GM18873 (cell line): Measurements from ENCODE around the gene CH25H.
"Not testable (repeated sequence)": the region's sequence is repeated elsewhere in the genome, so short reads cannot be mapped to it uniquely, and the experiment has no call there.

Experiments
- ATAC-seq: cut with Tn5 transposase; IDR thresholded peaks from one replicate; pipeline ENCODE4 v1.9.1; 2021; ENCODE audit warnings: mild to moderate bottlenecking, moderate library complexity, moderate number of reproducible peaks; ENCODE audit not compliant: unreplicated experiment, low FRiP score

The CH25H gene

DNA sequence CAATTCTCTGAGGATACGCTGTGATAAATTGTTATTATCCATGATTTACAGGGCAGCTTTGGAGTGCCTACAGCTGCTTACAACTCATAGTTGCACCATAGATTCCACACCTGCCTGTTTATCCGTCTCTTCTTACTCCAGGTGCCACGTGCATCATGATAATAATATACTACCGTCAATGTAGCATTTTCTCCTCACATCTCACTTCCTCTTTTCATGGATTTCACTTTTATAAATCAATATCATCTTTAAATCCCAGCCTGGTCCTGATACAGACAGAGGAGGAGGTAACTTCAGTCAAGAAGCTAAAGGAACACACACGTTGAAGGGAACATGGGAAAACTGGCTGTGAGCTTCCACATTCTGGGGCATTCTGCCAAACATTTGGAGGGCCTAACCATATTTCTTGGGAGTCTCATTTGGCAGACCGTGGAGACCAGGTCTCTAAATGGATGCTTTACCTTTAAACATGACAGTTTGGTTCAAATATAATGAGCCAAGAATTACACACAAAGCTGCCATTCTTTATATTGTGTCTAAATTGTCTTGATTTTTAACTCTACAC is 2.4 kb downstream of the CH25H start:
- no peak for ATAC-seq

DNA sequence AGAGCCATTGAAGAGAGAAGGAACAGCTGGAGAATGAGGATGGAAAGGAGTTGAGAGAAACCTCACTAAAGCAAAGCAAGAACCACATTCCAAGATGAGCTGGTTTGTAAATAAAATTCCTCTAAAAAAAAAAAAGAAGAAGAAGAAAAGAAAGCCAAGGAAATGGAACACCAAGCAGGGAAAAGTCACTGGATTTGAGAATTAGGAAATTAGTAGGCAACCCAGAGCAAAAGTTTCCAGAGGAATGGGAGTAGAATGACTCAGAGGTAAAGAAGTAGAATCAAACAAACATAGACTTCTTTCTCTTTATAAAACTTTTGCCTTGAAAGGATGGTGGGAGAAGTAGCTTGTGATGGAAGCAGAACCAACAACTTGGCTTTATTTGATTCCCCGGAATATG is 3.9 kb downstream of the CH25H start:
- no peak for ATAC-seq

- no peak for ATAC-seq
These were observed 5.1 kb downstream of the CH25H start for GRCh38 chr10:89202033-89202425.

GRCh38 chr10:89201345-89202032 is 5.6 kb downstream of the CH25H start:
- no peak for ATAC-seq

DNA sequence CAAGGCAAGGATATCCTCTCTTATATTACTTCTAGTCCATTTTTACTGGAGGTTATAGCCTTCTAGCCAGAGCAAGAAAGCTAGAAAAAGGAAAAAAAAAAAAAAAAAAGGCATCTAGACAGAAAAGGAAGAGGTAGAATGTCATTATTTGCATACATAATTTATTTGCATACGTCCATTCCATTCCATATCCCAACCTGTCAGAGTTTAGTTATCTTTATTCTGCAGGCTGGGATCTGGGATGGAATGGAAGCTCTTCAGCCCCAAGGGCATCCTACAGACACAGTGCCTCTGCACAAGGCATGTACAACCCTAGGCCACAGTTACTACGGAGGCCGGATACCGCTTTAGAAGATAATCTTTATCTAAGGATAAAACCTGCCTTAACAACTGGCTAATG is 9.6 kb downstream of the CH25H start:
- no peak for ATAC-seq

DNA sequence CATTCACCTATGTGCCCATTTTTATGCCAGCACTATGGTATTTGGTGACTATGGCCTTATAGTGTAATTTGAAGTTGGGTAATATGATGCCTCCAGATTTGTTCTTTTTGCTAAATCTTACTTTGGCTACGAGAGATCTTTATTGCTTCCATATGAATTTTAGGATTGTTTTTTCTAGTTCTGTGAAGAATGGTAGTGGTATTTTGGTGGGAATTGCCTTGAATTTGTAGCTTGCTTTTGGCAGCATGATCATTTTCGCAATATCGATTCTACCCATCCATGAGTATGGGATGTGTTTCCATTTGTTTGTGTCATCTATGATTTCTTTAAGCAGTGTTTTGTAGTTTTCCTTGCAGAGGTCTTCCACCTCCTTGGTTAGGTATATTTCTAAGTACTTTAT is 15.8 kb downstream of the CH25H start:
- not testable (repeated sequence) for ATAC-seq

DNA sequence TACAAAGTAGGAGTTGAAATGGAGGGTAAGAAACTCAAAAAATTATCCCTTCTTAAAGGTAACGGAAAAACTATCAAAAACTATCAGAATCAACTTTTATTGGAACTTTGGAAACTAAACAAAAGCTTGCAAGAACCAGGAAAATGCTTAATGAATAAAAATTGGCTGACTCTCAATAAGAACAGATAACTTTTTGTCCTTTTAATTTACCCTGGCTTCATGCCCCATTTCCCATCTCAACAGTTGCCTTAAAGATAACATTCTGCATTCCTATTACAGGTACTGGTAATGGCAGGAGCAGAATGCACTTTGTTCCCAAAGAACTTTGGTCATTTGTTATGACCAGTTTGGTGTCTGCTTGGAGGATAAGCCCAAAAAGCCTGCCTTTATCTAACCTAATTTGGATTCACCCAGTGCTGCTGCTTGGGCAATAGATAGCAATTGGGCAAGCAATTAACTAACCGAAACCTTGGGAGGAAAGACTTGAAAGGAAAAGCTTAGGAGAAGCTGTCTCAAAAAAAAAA is 17.8 kb downstream of the CH25H start:
- no peak for ATAC-seq

DNA sequence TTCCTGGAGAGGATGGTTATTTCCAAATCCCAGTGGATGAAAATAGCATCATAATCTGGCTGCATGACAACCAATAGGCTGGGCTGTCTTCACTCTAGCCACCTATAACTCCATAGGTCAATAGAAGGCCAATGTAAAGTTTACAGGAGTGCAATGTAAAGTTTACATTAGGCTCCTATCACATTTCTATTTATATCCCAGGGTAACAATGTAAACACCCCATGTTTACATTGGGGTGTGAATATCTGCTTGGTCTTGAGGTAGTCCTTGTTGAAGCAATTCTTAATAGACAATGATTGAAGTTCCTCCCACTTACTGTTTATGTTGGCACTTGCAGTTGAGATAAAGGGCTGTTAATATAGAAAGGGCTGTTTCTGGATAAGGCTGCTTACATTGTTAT is 21.5 kb downstream of the CH25H start:
- no peak for ATAC-seq

GRCh38 chr10:89184638-89185037 is 22.5 kb downstream of the CH25H start:
- no peak for ATAC-seq

DNA sequence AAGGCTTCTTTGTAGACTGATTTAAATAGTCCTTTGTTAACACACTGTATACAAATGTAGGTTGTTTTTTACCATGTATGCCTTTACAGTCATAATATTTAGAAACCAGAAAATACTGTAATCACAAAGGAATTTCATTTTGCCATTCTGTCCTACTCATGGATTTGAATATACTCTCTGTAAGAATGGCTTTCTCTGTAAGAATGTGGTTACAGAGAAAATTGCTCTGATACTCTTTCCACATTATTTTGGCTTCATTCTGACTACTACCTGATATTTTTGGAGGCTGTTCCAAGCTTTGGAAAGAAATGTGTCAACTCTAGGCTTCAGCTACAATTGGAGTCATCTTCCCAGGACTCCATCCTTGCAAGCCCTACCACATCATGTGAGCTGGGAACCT is 23.5 kb downstream of the CH25H start:
- no peak for ATAC-seq

GRCh38 chr10:89182894-89183293 is 24.2 kb downstream of the CH25H start:
- ATAC-seq = no peak

DNA sequence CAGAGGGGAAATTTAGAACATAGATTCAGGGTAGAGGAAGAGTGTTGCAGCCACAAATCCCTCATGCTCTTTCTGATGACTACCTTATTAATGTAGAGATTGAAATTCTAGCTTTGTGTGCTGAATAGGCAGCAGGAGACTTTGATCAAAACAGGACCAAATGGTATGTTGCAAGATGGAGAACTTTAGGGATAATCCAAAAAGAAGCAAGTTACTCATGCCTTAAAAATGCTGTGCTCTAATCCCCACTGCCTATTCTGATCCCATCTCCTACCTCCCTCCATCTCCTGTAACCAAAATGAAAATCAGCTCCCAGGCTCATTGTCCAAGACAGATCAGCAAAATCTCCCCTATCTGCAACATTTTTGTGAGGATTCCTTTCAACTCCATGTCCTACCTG is 31.3 kb downstream of the CH25H start:
- ATAC-seq = no peak

- no peak for ATAC-seq
These were observed 34.0 kb downstream of the CH25H start for GRCh38 chr10:89173075-89173474.

DNA sequence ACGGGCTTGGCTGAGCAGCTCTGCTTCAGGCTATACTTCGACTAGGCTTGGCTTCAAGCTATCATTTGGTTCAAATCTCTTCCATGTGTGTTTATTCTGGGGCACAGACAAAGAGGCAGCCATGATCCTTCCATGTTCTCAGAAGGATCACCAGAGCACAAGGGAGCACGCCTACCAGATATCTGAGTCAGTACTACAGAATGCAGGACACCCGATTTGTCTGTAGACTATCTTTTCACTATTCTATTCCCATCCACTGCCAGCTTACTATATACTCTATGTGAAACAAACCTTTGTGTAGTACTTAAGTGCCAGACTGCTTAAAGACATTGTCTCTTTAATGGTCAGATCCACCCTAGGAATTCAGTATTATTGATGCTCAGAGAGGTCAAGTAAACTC is 35.1 kb downstream of the CH25H start:
- no peak for ATAC-seq

DNA sequence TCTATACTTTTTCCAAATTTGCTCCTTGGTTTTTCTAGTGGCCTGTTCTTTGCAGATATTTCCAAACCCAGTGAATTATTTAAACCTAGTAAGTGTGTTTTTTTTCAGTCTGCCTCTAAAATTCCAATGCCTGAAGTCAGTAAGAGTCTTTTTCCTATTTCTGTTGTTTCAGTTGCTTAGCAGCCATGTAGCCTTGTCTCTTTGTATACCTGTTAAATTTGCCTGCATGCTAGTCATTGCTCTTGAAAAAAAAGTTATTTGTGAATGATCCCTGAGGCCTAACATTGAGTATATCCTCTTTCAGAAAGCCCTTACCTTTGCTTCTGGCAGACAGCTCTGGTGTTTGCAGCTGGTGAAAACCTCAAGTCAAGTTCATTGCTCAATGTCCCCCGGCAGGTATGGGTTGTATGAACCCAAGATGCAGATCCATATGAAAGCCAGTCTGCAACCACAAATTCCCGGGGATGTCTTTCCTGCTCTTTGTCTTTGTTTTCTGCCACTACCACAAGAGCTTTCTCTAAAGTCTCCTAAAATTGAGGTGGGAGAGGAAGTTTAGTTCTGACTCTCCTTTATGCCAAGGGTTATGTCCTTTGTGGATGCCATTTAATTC is 35.7 kb downstream of the CH25H start:
- ATAC-seq = no peak

DNA sequence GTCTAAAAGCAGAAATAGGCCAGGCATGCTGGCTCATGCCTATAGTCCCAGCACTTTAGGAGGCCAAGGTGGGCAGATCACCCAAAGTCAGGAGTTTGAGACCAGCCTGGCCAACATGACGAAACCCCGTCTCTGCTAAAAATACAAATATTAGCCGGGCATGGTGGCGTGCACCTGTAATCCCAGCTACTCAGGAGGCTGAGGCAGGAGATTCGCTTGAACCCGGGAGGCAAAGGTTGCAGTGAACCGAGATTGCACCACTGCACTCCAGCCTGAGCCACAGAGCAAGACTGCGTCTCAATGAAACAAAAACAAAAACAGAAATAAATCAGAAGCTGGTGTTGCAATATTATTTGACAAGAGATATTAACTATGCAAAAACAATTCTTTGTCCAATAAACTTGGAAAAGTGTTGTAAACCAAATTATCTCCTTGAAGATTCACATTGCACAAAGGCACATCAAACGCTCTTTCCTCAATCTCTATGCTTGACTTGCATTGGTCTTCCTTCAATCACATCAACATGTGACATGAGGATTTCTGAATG is 38.7 kb downstream of the CH25H start:
- ATAC-seq = not testable (repeated sequence)

- no peak for ATAC-seq
These were observed 39.2 kb downstream of the CH25H start for GRCh38 chr10:89167915-89168314.

DNA sequence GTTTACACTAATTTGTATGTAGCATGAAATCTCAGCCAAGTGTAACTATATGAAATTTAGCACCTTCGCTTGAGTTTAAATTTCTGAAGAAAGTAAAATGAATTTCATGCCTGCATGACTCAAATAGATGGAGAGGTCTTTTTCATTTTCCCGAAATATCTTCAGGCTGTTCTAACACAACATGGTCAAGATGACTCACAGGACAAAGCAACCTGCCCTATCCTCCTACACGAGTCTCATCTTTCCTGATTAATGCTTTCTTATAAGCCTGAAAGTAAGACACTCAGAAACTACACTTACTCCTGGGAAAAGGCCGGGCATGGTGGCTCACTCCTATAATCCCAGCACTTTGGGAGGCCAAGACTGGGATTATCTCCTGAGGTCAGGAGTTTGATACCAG is 41.2 kb downstream of the CH25H start:
- ATAC-seq = no peak

DNA sequence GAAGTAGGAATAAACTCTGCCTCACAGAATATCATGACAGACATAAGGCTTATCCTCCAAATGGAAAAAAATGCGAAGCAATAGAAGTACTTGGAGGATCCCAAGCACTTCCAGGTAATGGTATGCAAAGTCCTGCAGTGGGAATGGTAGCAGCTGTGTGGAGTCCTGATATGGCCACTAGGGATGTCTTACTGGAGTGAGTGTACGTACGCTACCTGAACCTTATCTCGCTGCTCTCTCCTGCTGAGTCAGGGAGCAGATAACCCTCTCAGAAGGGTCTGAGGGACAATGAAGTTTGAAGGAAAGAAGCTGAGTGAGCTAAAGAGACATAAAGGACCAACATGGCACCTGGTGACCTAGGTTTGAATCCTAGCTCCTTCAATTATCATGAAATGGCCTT is 42.2 kb downstream of the CH25H start:
- no peak for ATAC-seq

DNA sequence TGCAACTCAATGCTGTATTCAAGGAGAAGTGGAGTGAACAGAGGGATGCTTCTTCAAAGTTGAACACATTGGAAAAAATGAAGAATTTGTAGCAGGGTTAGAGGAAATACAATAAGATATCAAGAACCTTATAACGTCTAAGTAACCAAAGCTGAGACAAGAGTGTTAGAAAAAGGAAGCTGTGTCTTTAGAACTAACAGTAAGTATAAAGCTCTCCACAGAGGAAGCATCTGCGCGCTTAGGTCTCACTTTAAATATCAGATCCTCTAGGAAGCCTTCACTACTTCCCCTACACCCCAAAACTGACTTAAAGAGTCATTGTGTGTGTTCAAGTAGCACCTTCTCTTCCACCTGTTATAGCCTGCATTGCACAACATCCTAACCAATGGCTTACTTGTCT is 43.0 kb downstream of the CH25H start:
- ATAC-seq = peak; percentile 10

GRCh38 chr10:89163265-89163995 is 43.7 kb downstream of the CH25H start:
- ATAC-seq = peak; percentile 97
